Measurements from ENCODE around the gene FBN1. TPM values are rescaled to one million over a fixed set of nuclear protein-coding genes. Genes with fewer than 3 reads are reported as not detected.

Gene FBN1
- total and polyA plus RNA-seq, 2 donors (not counting 3 experiments of a cell fraction or from before 2014, with no cell fraction given): 107 to 111 TPM

DNA sequence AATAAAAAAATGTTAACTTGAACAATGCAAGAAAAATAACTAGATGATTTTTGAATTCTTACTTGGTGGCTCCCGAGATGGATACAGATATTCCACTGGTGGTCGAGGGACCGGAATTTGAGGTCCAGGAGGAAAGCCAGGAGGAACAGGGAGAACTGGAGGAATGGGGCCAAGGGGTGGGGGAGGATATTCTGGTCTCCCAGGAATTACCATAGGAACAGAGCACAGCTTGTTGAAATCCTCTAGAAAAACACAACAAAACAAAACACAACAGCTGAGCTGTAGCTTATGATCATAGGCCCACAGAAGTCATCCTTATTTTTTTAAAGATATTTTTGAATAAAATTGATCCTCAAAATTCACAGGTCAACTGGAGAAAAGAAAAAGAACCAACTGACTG, 129.4 kb downstream of the FBN1 start:
- FAIRE-seq (no peak), DNase-seq (ENCODE audit: low read depth, low spot score) (no peak)
- H3K4me3 ChIP-seq (replicated peaks in 1 of 3; ENCODE audit: insufficient read depth in 1 of 3, low read depth in 1 of 3, low read length in 3 of 3): no peak overlapping the region
- ChIA-PET POLR2A (interaction anchor here (0.5 kb wide), 1 partner anchor 158 kb away, joined by 3 read pairs; no protein-coding TSS in a partner anchor), CTCF (interaction anchor here (1.3 kb wide), 1 partner anchor 13 kb away, joined by 4 read pairs; no protein-coding TSS in a partner anchor)
- no peak overlapping the region for H3K27ac ChIP-seq (ENCODE audit: insufficient read depth, low read depth, low read length)
- peaks cover 4 to 17% of the 10 kb centered on the region in 2 experiments for H3K36me3 ChIP-seq (ENCODE audit: control insufficient read depth in 2 of 2, extremely low read depth in 1 of 2, insufficient read depth in 2 of 2, low read length in 2 of 2)
- H3K79me2 ChIP-seq (ENCODE audit: control insufficient read depth, insufficient read depth, low read length): no peaks in the 10 kb centered on the region
- H4K20me1 ChIP-seq (replicated peaks; ENCODE audit: control insufficient read depth, extremely low read depth, insufficient read depth, low read length): no peaks in the 10 kb centered on the region
- BruUV-seq (replicated peaks): no TSS peak
- H3K9me3 ChIP-seq (replicated peaks; ENCODE audit: control insufficient read depth, insufficient read depth, low read length): no peaks in the 10 kb centered on the region
- TF ChIP-seq, protein P1, sequence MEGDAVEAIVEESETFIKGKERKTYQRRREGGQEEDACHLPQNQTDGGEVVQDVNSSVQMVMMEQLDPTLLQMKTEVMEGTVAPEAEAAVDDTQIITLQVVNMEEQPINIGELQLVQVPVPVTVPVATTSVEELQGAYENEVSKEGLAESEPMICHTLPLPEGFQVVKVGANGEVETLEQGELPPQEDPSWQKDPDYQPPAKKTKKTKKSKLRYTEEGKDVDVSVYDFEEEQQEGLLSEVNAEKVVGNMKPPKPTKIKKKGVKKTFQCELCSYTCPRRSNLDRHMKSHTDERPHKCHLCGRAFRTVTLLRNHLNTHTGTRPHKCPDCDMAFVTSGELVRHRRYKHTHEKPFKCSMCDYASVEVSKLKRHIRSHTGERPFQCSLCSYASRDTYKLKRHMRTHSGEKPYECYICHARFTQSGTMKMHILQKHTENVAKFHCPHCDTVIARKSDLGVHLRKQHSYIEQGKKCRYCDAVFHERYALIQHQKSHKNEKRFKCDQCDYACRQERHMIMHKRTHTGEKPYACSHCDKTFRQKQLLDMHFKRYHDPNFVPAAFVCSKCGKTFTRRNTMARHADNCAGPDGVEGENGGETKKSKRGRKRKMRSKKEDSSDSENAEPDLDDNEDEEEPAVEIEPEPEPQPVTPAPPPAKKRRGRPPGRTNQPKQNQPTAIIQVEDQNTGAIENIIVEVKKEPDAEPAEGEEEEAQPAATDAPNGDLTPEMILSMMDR (IDR thresholded peaks at IDR 0.05; ENCODE audit: extremely low read depth in 1 of 2, insufficient read depth in 1 of 2, low read depth in 1 of 2, low read length in 2 of 2): no peak
- H3K4me2 ChIP-seq (ENCODE audit: insufficient read depth, low read length): no peak overlapping the region
- peaks cover 3% of the 10 kb centered on the region for H3K4me1 ChIP-seq (ENCODE audit: control insufficient read depth, extremely low read depth, insufficient read depth, low read length)
- no peak overlapping the region for H3K9ac ChIP-seq (replicated peaks; ENCODE audit: extremely low read depth, insufficient read depth, low read length)
- no peak overlapping the region for H2AFZ ChIP-seq (ENCODE audit: low read depth, low read length)
- no peaks in the 10 kb centered on the region for H3K27me3 ChIP-seq (ENCODE audit: control insufficient read depth in 2 of 2, insufficient read depth in 2 of 2, low read length in 2 of 2)
- intact Hi-C loops (cut with micrococcal nuclease): no loop called here
- no peaks in the 10 kb centered on the region for H3K9me1 ChIP-seq (replicated peaks; ENCODE audit: control insufficient read depth, extremely low read depth, insufficient read depth, low read length)
- dilution Hi-C loops (cut with MboI; ENCODE audit: extremely low pct_ligation_motif_present, low sequenced_read_pairs): no loop called here

DNA sequence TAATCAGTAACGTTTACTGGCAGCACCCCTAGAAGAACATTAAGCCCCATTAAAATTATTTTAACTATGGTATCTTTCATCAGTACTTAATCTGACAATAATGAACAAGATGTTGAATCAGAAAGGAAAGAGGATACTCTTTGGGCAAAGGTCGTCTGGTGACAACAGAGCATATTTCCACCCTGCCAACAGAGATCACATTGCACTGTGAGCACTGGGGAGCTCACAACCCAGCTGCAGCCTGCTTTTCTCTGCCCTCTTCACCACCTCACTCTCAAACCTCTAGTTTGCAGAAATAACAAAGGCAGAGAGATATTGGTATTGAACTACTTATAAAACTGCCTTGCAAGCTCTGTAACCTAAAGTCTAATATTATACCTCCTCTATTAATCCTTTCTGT, 130.0 kb downstream of the FBN1 start:
- no TSS peak for BruUV-seq (replicated peaks)
- H3K9ac ChIP-seq (replicated peaks; ENCODE audit: extremely low read depth, insufficient read depth, low read length): no peak overlapping the region
- TF ChIP-seq, protein P1 (IDR thresholded peaks at IDR 0.05; ENCODE audit: extremely low read depth in 1 of 2, insufficient read depth in 1 of 2, low read depth in 1 of 2, low read length in 2 of 2): no peak
- TF ChIP-seq FOS (IDR thresholded peaks at IDR 0.05; ENCODE audit: borderline replicate concordance, insufficient read depth, low read length) (no peak), POLR2A (IDR thresholded peaks at IDR 0.05; ENCODE audit: low read depth, low read length) (no peak), GATA2 (IDR thresholded peaks at IDR 0.05; ENCODE audit: insufficient read depth, insufficient read length, low read depth, low read length) (no peak), POLR2AphosphoS5 (IDR thresholded peaks at IDR 0.05; ENCODE audit: insufficient read depth, low read depth, low read length) (no peak)
- TF ChIP-seq, protein P2, sequence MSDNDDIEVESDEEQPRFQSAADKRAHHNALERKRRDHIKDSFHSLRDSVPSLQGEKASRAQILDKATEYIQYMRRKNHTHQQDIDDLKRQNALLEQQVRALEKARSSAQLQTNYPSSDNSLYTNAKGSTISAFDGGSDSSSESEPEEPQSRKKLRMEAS (IDR thresholded peaks at IDR 0.05; ENCODE audit: insufficient read depth, insufficient read length): no peak
- no peaks in the 10 kb centered on the region for H3K9me1 ChIP-seq (replicated peaks; ENCODE audit: control insufficient read depth, extremely low read depth, insufficient read depth, low read length)
- dilution Hi-C loops (cut with MboI; ENCODE audit: extremely low pct_ligation_motif_present, low sequenced_read_pairs): no loop called here
- H3K4me3 ChIP-seq (replicated peaks in 1 of 3; ENCODE audit: insufficient read depth in 1 of 3, low read depth in 1 of 3, low read length in 3 of 3): no peak overlapping the region
- FAIRE-seq: no peak
- H3K9me3 ChIP-seq (replicated peaks; ENCODE audit: control insufficient read depth, insufficient read depth, low read length): no peaks in the 10 kb centered on the region
- H3K27me3 ChIP-seq (ENCODE audit: control insufficient read depth in 2 of 2, insufficient read depth in 2 of 2, low read length in 2 of 2): no peaks in the 10 kb centered on the region
- no peak for DNase-seq (ENCODE audit: low read depth, low spot score)
- no peak overlapping the region for H2AFZ ChIP-seq (ENCODE audit: low read depth, low read length)
- intact Hi-C loops (cut with micrococcal nuclease): no loop called here
- no peaks in the 10 kb centered on the region for H4K20me1 ChIP-seq (replicated peaks; ENCODE audit: control insufficient read depth, extremely low read depth, insufficient read depth, low read length)
- H3K27ac ChIP-seq (ENCODE audit: insufficient read depth, low read depth, low read length): no peak overlapping the region
- POLR2A ChIA-PET: interaction anchor here (0.5 kb wide), 1 partner anchor 157 kb away, joined by 3 read pairs; no protein-coding TSS in a partner anchor
- H3K4me2 ChIP-seq (ENCODE audit: insufficient read depth, low read length): no peak overlapping the region
- peaks cover 5 to 16% of the 10 kb centered on the region in 2 experiments for H3K36me3 ChIP-seq (ENCODE audit: control insufficient read depth in 2 of 2, extremely low read depth in 1 of 2, insufficient read depth in 2 of 2, low read length in 2 of 2)
- CTCF ChIA-PET: interaction anchor here (0.9 to 1.4 kb wide), 3 partner anchors 14 to 38 kb away, joined by 3 to 4 read pairs (median 3); no protein-coding TSS in a partner anchor
- peaks cover 3% of the 10 kb centered on the region for H3K4me1 ChIP-seq (ENCODE audit: control insufficient read depth, extremely low read depth, insufficient read depth, low read length)
- H3K79me2 ChIP-seq (ENCODE audit: control insufficient read depth, insufficient read depth, low read length): no peaks in the 10 kb centered on the region

All from endothelial cell of umbilical vein (primary cell).